DMS114 treated with DMSO at 0.1 percent for 48 hours (cell line): ENCODE results near the gene ADAMTS7.
"Not testable (repeated sequence)": the region's sequence is repeated elsewhere in the genome, so short reads cannot be mapped to it uniquely, and the experiment has no call there.

Experiments
- DNase-seq: peaks from one replicate; lab custom pipeline; 2025; ENCODE audit not compliant: unreplicated experiment; lab: John Stamatoyannopoulos, UW

The ADAMTS7 gene

GRCh38 chr15:78811124-78811824, at the start of gene ADAMTS7:
TSS of gene ADAMTS7 (minus strand) at chr15:78811464. CDS start at chr15:78811220, 244 bp downstream.
- DNase-seq = peak; percentile 30

- peak; percentile 94 for DNase-seq
These were observed 48.9 kb upstream of the ADAMTS7 start for GRCh38 chr15:78859971-78860719.

- DNase-seq = no peak
These were observed 44.5 kb upstream of the ADAMTS7 start for GRCh38 chr15:78855746-78856145.

- no peak for DNase-seq
These were observed 43.6 kb upstream of the ADAMTS7 start for GRCh38 chr15:78854833-78855372.

GRCh38 chr15:78853500-78853899, 42.2 kb upstream of the ADAMTS7 start:
- no peak for DNase-seq

- DNase-seq = no peak
These were observed 39.9 kb upstream of the ADAMTS7 start for GRCh38 chr15:78850941-78851755.

- no peak for DNase-seq
These were observed 39.1 kb upstream of the ADAMTS7 start for GRCh38 chr15:78850352-78850751.

GRCh38 chr15:78847387-78847906, 36.2 kb upstream of the ADAMTS7 start:
- DNase-seq = not testable (repeated sequence)

- DNase-seq = not testable (repeated sequence)
These were observed 35.6 kb upstream of the ADAMTS7 start for GRCh38 chr15:78846906-78847305.

- no peak for DNase-seq
These were observed 31.3 kb upstream of the ADAMTS7 start for GRCh38 chr15:78842519-78842918.

- no peak for DNase-seq
These were observed 30.6 kb upstream of the ADAMTS7 start for GRCh38 chr15:78841891-78842290.

GRCh38 chr15:78841376-78841706, 30.1 kb upstream of the ADAMTS7 start:
- DNase-seq = no peak

- no peak for DNase-seq
These were observed 29.6 kb upstream of the ADAMTS7 start for GRCh38 chr15:78840661-78841375.

- not testable (repeated sequence) for DNase-seq
These were observed 27.9 kb upstream of the ADAMTS7 start for GRCh38 chr15:78839151-78839550.

GRCh38 chr15:78838489-78838888, 27.2 kb upstream of the ADAMTS7 start:
- DNase-seq = no peak

- no peak for DNase-seq
These were observed 26.3 kb upstream of the ADAMTS7 start for GRCh38 chr15:78837543-78837942.

GRCh38 chr15:78837131-78837530, 25.9 kb upstream of the ADAMTS7 start:
- no peak for DNase-seq

- DNase-seq = no peak
These were observed 25.1 kb upstream of the ADAMTS7 start for GRCh38 chr15:78836333-78836732.

- DNase-seq = no peak
These were observed 20.3 kb upstream of the ADAMTS7 start for GRCh38 chr15:78831229-78832207.
